WERI-Rb-1 (cell line): ENCODE measurements around the gene VAT1L.

Experiments used
- DNase-seq: peaks from one replicate; pipeline ENCODE4 v3.0.0-alpha.2; 2020
- H3K27ac ChIP-seq: fragments of 250-450 bp; sonication (Bioruptor Pico); 2 replicates; pipeline ENCODE4 v1.5.1; 2020; ENCODE audit warnings: mild to moderate bottlenecking, moderate library complexity
- H3K27me3 ChIP-seq: fragments of 250-450 bp; sonication (Bioruptor Pico); 2 replicates; pipeline ENCODE4 v1.5.1; 2021; ENCODE audit warnings: mild to moderate bottlenecking, low read depth, moderate library complexity; ENCODE audit not compliant: insufficient read depth, severe bottlenecking
- H3K36me3 ChIP-seq: fragments of 250-450 bp; sonication (Bioruptor Pico); 2 replicates; pipeline ENCODE4 v1.5.1; 2020; ENCODE audit warnings: mild to moderate bottlenecking, moderate library complexity
- H3K4me3 ChIP-seq: 2 replicates; pipeline ENCODE4 v1.5.1; 2011; ENCODE audit warnings: low read depth, mild to moderate bottlenecking, control low read depth, low read length
- H3K9me3 ChIP-seq: fragments of 250-450 bp; sonication (Bioruptor Pico); 2 replicates; pipeline ENCODE4 v1.5.1; 2021; ENCODE audit warnings: mild to moderate bottlenecking, moderate library complexity; ENCODE audit not compliant: severe bottlenecking
- CTCF ChIP-seq: IDR thresholded peaks from 2 replicates; pipeline ENCODE4 v1.5.1; 2011; ENCODE audit warnings: low read depth, mild to moderate bottlenecking, control low read depth, inconsistent platforms, low read length

VAT1L gene

GRCh38 chr16:77788181-77789084 lies at the start of gene VAT1L:
TSS of gene VAT1L (plus strand) at chr16:77788564. CDS start at chr16:77788683, 119 bp downstream.
- Histone ChIP-seq H3K9me3 (no peaks in the 10 kb centered on the region), H3K27me3 (peaks cover 22% of the 10 kb centered on the region), H3K36me3 (no peaks in the 10 kb centered on the region), H3K4me3 (peak within 1 kb of the TSS; percentile 46), H3K27ac (no peak within 1 kb of the TSS)
- no peak for TF ChIP-seq CTCF
- DNase-seq = peak; percentile 47

GRCh38 chr16:77738706-77739558 lies 49.4 kb upstream of the VAT1L start:
- Histone ChIP-seq H3K27me3 (no peaks in the 10 kb centered on the region), H3K27ac (no peak overlapping the region), H3K36me3 (no peaks in the 10 kb centered on the region), H3K4me3 (no peak overlapping the region), H3K9me3 (no peaks in the 10 kb centered on the region)
- TF ChIP-seq CTCF = no peak
- no peak for DNase-seq

- H3K36me3 ChIP-seq = no peaks in the 10 kb centered on the region
- H3K4me3 ChIP-seq = no peak overlapping the region
- no peaks in the 10 kb centered on the region for H3K27me3 ChIP-seq
- DNase-seq = no peak
- H3K9me3 ChIP-seq = no peaks in the 10 kb centered on the region
- H3K27ac ChIP-seq = no peak overlapping the region
- no peak for TF ChIP-seq CTCF
Observed at GRCh38 chr16:77739559-77739892, 48.8 kb upstream of the VAT1L start.

GRCh38 chr16:77744141-77744540 lies 44.2 kb upstream of the VAT1L start:
- no peaks in the 10 kb centered on the region for H3K9me3 ChIP-seq
- no peak for TF ChIP-seq CTCF
- H3K4me3 ChIP-seq = no peak overlapping the region
- DNase-seq = no peak
- no peaks in the 10 kb centered on the region for H3K36me3 ChIP-seq
- H3K27me3 ChIP-seq = no peaks in the 10 kb centered on the region
- H3K27ac ChIP-seq = no peak overlapping the region

GRCh38 chr16:77745972-77746371 lies 42.4 kb upstream of the VAT1L start:
- no peak overlapping the region for H3K4me3 ChIP-seq
- H3K27me3 ChIP-seq = no peaks in the 10 kb centered on the region
- H3K36me3 ChIP-seq = no peaks in the 10 kb centered on the region
- no peak overlapping the region for H3K27ac ChIP-seq
- DNase-seq = no peak
- TF ChIP-seq CTCF = no peak
- no peaks in the 10 kb centered on the region for H3K9me3 ChIP-seq
